Heart left ventricle (tissue), 16 donors: ENCODE measurements around the gene CHD2. TPM values are rescaled to one million over a fixed set of nuclear protein-coding genes. Genes with fewer than 3 reads are reported as not detected.

Source experiments
- ATAC-seq, 4 donors: fragments of 200-7000 bp; cut with Tn5 transposase; one replicate each; pipeline ENCODE4 v1.9.1; 2020 to 2022; ENCODE audit warnings: moderate library complexity in 4 of 4, mild to moderate bottlenecking in 3 of 4, moderate number of reproducible peaks in 1 of 4
- DNase-seq, 5 donors: peaks; one replicate each; pipeline ENCODE4 v3.0.0-alpha.2; 2020
- H3K27ac ChIP-seq, 12 donors: fragments of 200-600 bp; sonication (generic) in 4 of 12; one replicate each; pipeline versions ENCODE4 v1.5.0 to v1.8.0; 2016 to 2022; ENCODE audit warnings: mild to moderate bottlenecking in 2 of 12
- H3K27me3 ChIP-seq, 9 donors: fragments of 200-600 bp; sonication (generic) in 2 of 9; one replicate each; pipeline versions ENCODE4 v1.5.1 to v1.8.0; 2016 to 2022; ENCODE audit warnings: mild to moderate bottlenecking in 3 of 9
- H3K36me3 ChIP-seq, 9 donors: fragments of 200-600 bp; sonication (generic) in 2 of 9; one replicate each; pipeline versions ENCODE4 v1.5.0 to v1.8.0; 2018 to 2022; ENCODE audit warnings: mild to moderate bottlenecking in 2 of 9
- H3K4me1 ChIP-seq, 12 donors: fragments of 200-600 bp; sonication (generic) in 4 of 12; one replicate each; pipeline versions ENCODE4 v1.5.0 to v1.8.0; 2016 to 2022; ENCODE audit warnings: mild to moderate bottlenecking in 3 of 12
- H3K4me3 ChIP-seq, 12 donors: fragments of 200-600 bp; sonication (generic) in 4 of 12; one replicate each; pipeline versions ENCODE4 v1.5.0 to v1.8.0; 2017 to 2022; ENCODE audit warnings: mild to moderate bottlenecking in 9 of 12, moderate library complexity in 4 of 12
- H3K9me3 ChIP-seq, 12 donors: fragments of 200-600 bp; sonication (generic) in 4 of 12; one replicate each; pipeline versions ENCODE4 v1.5.0 to v1.8.0; 2016 to 2022; ENCODE audit warnings: mild to moderate bottlenecking in 1 of 12
- CTCF ChIP-seq, 12 donors: fragments of 200-600 bp; sonication (generic) in 4 of 12; IDR thresholded peaks; one replicate each; pipeline versions ENCODE4 v1.5.0 to v1.8.0; 2018 to 2022; ENCODE audit warnings: antibody characterized with exemption in 12 of 12, mild to moderate bottlenecking in 5 of 12
- POLR2A ChIP-seq, 2 donors: fragments of 450-650 bp; IDR thresholded peaks; one replicate each; pipeline ENCODE4 v1.6.1; 2017; ENCODE audit warnings: antibody characterized with exemption in 2 of 2, mild to moderate bottlenecking in 2 of 2, moderate library complexity in 2 of 2
- WGBS, 4 donors: extraction: QIAGEN DNeasy Blood & Tissue Kit in 2 of 4; methylation state at CpG; one replicate each; pipeline versions ENCODE4 v1.1.5 to v1.1.7; 2013 to 2018; 5-methylcytosine and 5-hydroxymethylcytosine counted together
- intact Hi-C, 10 donors: fragments of 100-400 bp; cut with DNase I; formaldehyde crosslinking; loops; one replicate each; pipeline versions ENCODE4 v1.11.1 to v1.14.2; 2022
- long read RNA-seq, 3 donors: library from polyadenylated mRNA; unstranded; transcript quantifications; one replicate each; pipeline ENCODE4 v2.0.0, GENCODE V29; 2020 to 2021
- polyA plus RNA-seq, 2 donors: library from polyadenylated mRNA; stranded (reverse); fragments of 200-250 nt; gene quantifications; one replicate each; pipeline ENCODE4 v1.2.3, GENCODE V29; 2013
- total RNA-seq, 9 donors: library from RNA; depleted of rRNA in 2 of 9; stranded (reverse); fragments of >200 nt in 2 of 9; fragmentation: NEBNext Ultra II Directional in 3 of 9; extraction: Animal tissue kit (Norgen Biotek cat#: 25700) in 3 of 9; gene quantifications; one replicate each; pipeline versions ENCODE4 v1.1.0 to v1.2.4, GENCODE V29; 2016 to 2023
- donor health status: ischemic (EF 13 %, LVEDD 7.1; RV severe dilation, severe dysfunction).
- donor health status: healthy with polysubstance abuse.
- donor health status: DM: no; HTN: yes; CAD: no.
- donor health status: DM: no; HTN: no; CAD: no.
- donor health status: ischemic (EF 25% LVEDD 6.9; RV normal size, moderate dysfunction).
- donor health status: ischemic (EF 25% LVEDD 5.7; RV mildly dilated, moderate dysfunction).
- donor health status: healthy.
- donor health status: DM: yes; HTN: yes; CAD: no.
- donor health status: ischemic (EF 35%, LVEDD 5.7; RV mildly dilated, moderate dysfunction).
- donor health status: nonischemic (EF 11% LVEDD 7.7; RV severe dilation, severe dysfunction).
- donor health status: DM: yes; HTN: yes; CAD: no.
- donor health status: PGD.
- donor health status: ischemic (EF 29% LVEDD 5.4; RV normal size, mild dysfunction).
- donor health status: nonischemic (EF 23%, LVEDD 6.1; RV moderate dilation, normal function).

CHD2 gene
- total RNA-seq (10 to 100 TPM; 28.3 to 76.8 (median 46.4) TPM), polyA plus RNA-seq (10 to 100 TPM; 23.1 to 28.7 TPM)
- long read RNA-seq, donor 1, partial matches to known transcripts = 16 of 20 reads
- long read RNA-seq, donor 1, other reads (novel, unspliced or antisense) = 2 of 20 reads
- long read RNA-seq, donor 2, partial matches to known transcripts = 16 of 22 reads
- long read RNA-seq, donor 2, other reads (novel, unspliced or antisense) = 5 of 22 reads
- long read RNA-seq, donor 3, full-length matches to known transcripts = 3 of 19 reads
- long read RNA-seq, donor 3, partial matches to known transcripts = 10 of 19 reads
- long read RNA-seq, donor 3, other reads (novel, unspliced or antisense) = 6 of 19 reads

GRCh38 chr15:92899948-92900730, at the start of gene CHD2:
TSS of gene CHD2 (plus strand) at chr15:92900324. CDS start at chr15:92901238, 914 bp downstream.
- Histone ChIP-seq H3K9me3 (no peaks in the 10 kb centered on the region), H3K4me3 (peak within 1 kb of the TSS; percentile 49 to 75 (median 63)), H3K27me3 (no peaks in the 10 kb centered on the region), H3K36me3 (peaks cover 0 to 55% (median 34%) of the 10 kb centered on the region in 9 donors), H3K27ac (peak within 1 kb of the TSS; percentile 92 to 99 (median 94)), H3K4me1 (peaks cover 0 to 74% (median 44%) of the 10 kb centered on the region in 12 donors)
- intact Hi-C loops = loop anchor here in 7 of 10 donors (2.0 to 5.0 kb wide), 4 partner anchors 15 to 93 kb away; no protein-coding TSS in a partner anchor
- peak in 2 of 5 donors; percentile 53 to 61 for DNase-seq
- TF ChIP-seq POLR2A (IDR thresholded peaks at IDR 0.05) (peak in 1 of 2 donors; percentile 75), CTCF (IDR thresholded peaks at IDR 0.05) (no peak)
- 0 to 1% (median 0%) methylated on average over 15 of the region's 15 CpGs for WGBS, 4 donors
- ATAC-seq = peak; percentile 27 to 63 (median 58)

GRCh38 chr15:92853222-92853621, 46.9 kb upstream of the CHD2 start:
- Histone ChIP-seq H3K27ac (no peak overlapping the region), H3K27me3 (no peaks in the 10 kb centered on the region)
- WGBS, 4 donors = 67 to 82% (median 73%) methylated on average over 9 of the region's 9 CpGs

GRCh38 chr15:92861742-92862141, 38.4 kb upstream of the CHD2 start:
- 92 to 98% (median 93%) methylated on average over 1 of the region's 1 CpG for WGBS, 4 donors

More at GRCh38 chr15:92853222-92853621, 46.9 kb upstream of the CHD2 start:
- DNase-seq (no peak), ATAC-seq (no peak)
- H3K36me3 ChIP-seq = no peaks in the 10 kb centered on the region
- peaks cover 0 to 26% (median 0%) of the 10 kb centered on the region in 12 donors for H3K4me1 ChIP-seq
- no peak overlapping the region for H3K4me3 ChIP-seq
- no peak for TF ChIP-seq CTCF (IDR thresholded peaks at IDR 0.05)
- no peak for TF ChIP-seq POLR2A (IDR thresholded peaks at IDR 0.05)
- intact Hi-C loops = no loop called here
- no peaks in the 10 kb centered on the region for H3K9me3 ChIP-seq

More at GRCh38 chr15:92861742-92862141, 38.4 kb upstream of the CHD2 start:
- no peak for TF ChIP-seq CTCF (IDR thresholded peaks at IDR 0.05)
- TF ChIP-seq POLR2A (IDR thresholded peaks at IDR 0.05) = no peak
- H3K4me1 ChIP-seq = no peaks in the 10 kb centered on the region
- ATAC-seq (no peak), DNase-seq (no peak)
- no peak overlapping the region for H3K27ac ChIP-seq
- no peaks in the 10 kb centered on the region for H3K36me3 ChIP-seq
- no peak overlapping the region for H3K4me3 ChIP-seq
- H3K9me3 ChIP-seq = peaks cover 0 to 27% (median 8%) of the 10 kb centered on the region in 12 donors
- H3K27me3 ChIP-seq = no peaks in the 10 kb centered on the region
- intact Hi-C loops = no loop called here
